ENCODE data around the gene OGG1. TPM values are rescaled to one million over a fixed set of nuclear protein-coding genes. Genes with fewer than 3 reads are reported as not detected.

The OGG1 gene
- total RNA-seq (2022) (17.1 and 21.8 TPM in 2 replicates), Bru-seq, nascent RNA (percentile 54 among the genes with signal in this experiment), BruChase-seq, experiment 1, labeled RNA remaining after a 6-hour chase (percentile 54 among the genes with signal in this experiment), BruChase-seq, experiment 2, labeled RNA remaining after a 2-hour chase (percentile 66 among the genes with signal in this experiment)
- long read RNA-seq, full-length matches to known transcripts: 18 of 23 reads
- long read RNA-seq, partial matches to known transcripts: 1 of 23 reads
- long read RNA-seq, other reads (novel, unspliced or antisense): 4 of 23 reads

GRCh38 chr3:9749645-9750555 is at the start of gene OGG1:
OGG1 (plus strand) TSS chr3:9749952; CDS start chr3:9750287, 335 bp downstream.
- BruUV-seq (replicated peaks): no TSS peak
- CTCF ChIA-PET: interaction anchor here (0.6 to 1.4 kb wide), 6 partner anchors 19 to 370 kb away, joined by 3 to 5 read pairs (median 4); partner anchors contain the start of gene TADA3

GRCh38 chr3:9700536-9700935 is 49.2 kb upstream of the OGG1 start:
- CTCF ChIA-PET: interaction anchor here (1.0 kb wide), 1 partner anchor 10 kb away, joined by 3 read pairs; no protein-coding TSS in a partner anchor
- Mint-ChIP-seq H3K36me3 (ENCODE audit: insufficient read depth, unreplicated experiment) (peaks cover 15% of the 10 kb centered on the region), H3K4me1 (ENCODE audit: low read depth, unreplicated experiment) (no peaks in the 10 kb centered on the region), H3K27ac (ENCODE audit: unreplicated experiment) (no peak overlapping the region), H3K9me3 (ENCODE audit: low read depth, unreplicated experiment) (no peaks in the 10 kb centered on the region), H3K4me3 (ENCODE audit: low read depth, unreplicated experiment) (no peak overlapping the region), H3K27me3 (ENCODE audit: unreplicated experiment) (peaks cover 10% of the 10 kb centered on the region)
- no peak for TF ChIP-seq CTCF (IDR thresholded peaks at IDR 0.05; ENCODE audit: unreplicated experiment)
- BruUV-seq (replicated peaks): no TSS peak
- intact Hi-C loops (cut with micrococcal nuclease; ENCODE audit: unreplicated experiment): no loop called here
- no peak for DNase-seq

More at GRCh38 chr3:9749645-9750555, at the start of gene OGG1:
- TF ChIP-seq CTCF (IDR thresholded peaks at IDR 0.05; ENCODE audit: unreplicated experiment): no peak
- Mint-ChIP-seq H3K36me3 (ENCODE audit: insufficient read depth, unreplicated experiment) (peaks cover 32% of the 10 kb centered on the region), H3K4me1 (ENCODE audit: low read depth, unreplicated experiment) (peaks cover 7% of the 10 kb centered on the region), H3K27me3 (ENCODE audit: unreplicated experiment) (no peaks in the 10 kb centered on the region), H3K4me3 (ENCODE audit: low read depth, unreplicated experiment) (peak within 1 kb of the TSS; percentile 88), H3K9me3 (ENCODE audit: low read depth, unreplicated experiment) (no peaks in the 10 kb centered on the region), H3K27ac (ENCODE audit: unreplicated experiment) (peak within 1 kb of the TSS; percentile 76)
- intact Hi-C loops (cut with micrococcal nuclease; ENCODE audit: unreplicated experiment): no loop called here
- DNase-seq: peak; percentile 95

- no peak for DNase-seq
- TF ChIP-seq CTCF (IDR thresholded peaks at IDR 0.05; ENCODE audit: unreplicated experiment): no peak
- H3K4me3 Mint-ChIP-seq (ENCODE audit: low read depth, unreplicated experiment): no peak overlapping the region
- no peaks in the 10 kb centered on the region for H3K4me1 Mint-ChIP-seq (ENCODE audit: low read depth, unreplicated experiment)
- peaks cover 15% of the 10 kb centered on the region for H3K36me3 Mint-ChIP-seq (ENCODE audit: insufficient read depth, unreplicated experiment)
- no TSS peak for BruUV-seq (replicated peaks)
- CTCF ChIA-PET: interaction anchor here (1.0 kb wide), 1 partner anchor 10 kb away, joined by 3 read pairs; no protein-coding TSS in a partner anchor
- H3K9me3 Mint-ChIP-seq (ENCODE audit: low read depth, unreplicated experiment): no peaks in the 10 kb centered on the region
- no peak overlapping the region for H3K27ac Mint-ChIP-seq (ENCODE audit: unreplicated experiment)
- peaks cover 15% of the 10 kb centered on the region for H3K27me3 Mint-ChIP-seq (ENCODE audit: unreplicated experiment)
- intact Hi-C loops (cut with micrococcal nuclease; ENCODE audit: unreplicated experiment): no loop called here
Measured at GRCh38 chr3:9701006-9701405, 48.7 kb upstream of the OGG1 start.

GRCh38 chr3:9701711-9702110 is 48.0 kb upstream of the OGG1 start:
- H3K4me1 Mint-ChIP-seq (ENCODE audit: low read depth, unreplicated experiment): no peaks in the 10 kb centered on the region
- no peak overlapping the region for H3K27ac Mint-ChIP-seq (ENCODE audit: unreplicated experiment)
- BruUV-seq (replicated peaks): no TSS peak
- no peak for TF ChIP-seq CTCF (IDR thresholded peaks at IDR 0.05; ENCODE audit: unreplicated experiment)
- peaks cover 15% of the 10 kb centered on the region for H3K36me3 Mint-ChIP-seq (ENCODE audit: insufficient read depth, unreplicated experiment)
- no peaks in the 10 kb centered on the region for H3K9me3 Mint-ChIP-seq (ENCODE audit: low read depth, unreplicated experiment)
- no peak overlapping the region for H3K4me3 Mint-ChIP-seq (ENCODE audit: low read depth, unreplicated experiment)
- intact Hi-C loops (cut with micrococcal nuclease; ENCODE audit: unreplicated experiment): no loop called here
- DNase-seq: no peak
- peaks cover 22% of the 10 kb centered on the region for H3K27me3 Mint-ChIP-seq (ENCODE audit: unreplicated experiment)
- CTCF ChIA-PET: no interaction called here
